GM12891 (cell line): ENCODE results near the gene CNPY1.

Experiments
- DNase-seq: peaks from one replicate; pipeline ENCODE4 v3.0.0; 2011; ENCODE audit warnings: low spot score; ENCODE audit not compliant: insufficient read length
- FAIRE-seq: peaks from 2 replicates; lab custom pipeline; 2011; peaks lifted over from hg19 to GRCh38; lab: Jason Lieb, UNC
- PAX5 ChIP-seq: IDR thresholded peaks from 2 replicates; pipeline ENCODE4 v1.6.1; 2011; ENCODE audit warnings: low read length, moderate library complexity, mild to moderate bottlenecking; ENCODE audit not compliant: insufficient read depth, severe bottlenecking
- POLR2A ChIP-seq: IDR thresholded peaks from 2 replicates; pipeline ENCODE4 v1.6.1; 2011; ENCODE audit warnings: low read depth, low read length, control low read depth
- POLR2AphosphoS5 ChIP-seq: IDR thresholded peaks from 2 replicates; pipeline ENCODE4 v1.6.1; 2011; ENCODE audit warnings: low read depth, low read length, control low read depth
- POU2F2 ChIP-seq: IDR thresholded peaks from 2 replicates; pipeline ENCODE4 v1.6.1; 2011; ENCODE audit warnings: low read depth, mild to moderate bottlenecking, control low read depth, low read length, moderate library complexity
- SPI1 ChIP-seq: IDR thresholded peaks from 2 replicates; pipeline ENCODE4 v1.6.1; 2011; ENCODE audit warnings: low read depth, low read length, control low read depth
- TAF1 ChIP-seq: IDR thresholded peaks from 2 replicates; pipeline ENCODE4 v1.6.1; 2011; ENCODE audit warnings: low read depth, low read length, control low read depth

The CNPY1 gene

GRCh38 chr7:155550916-155551315 lies 4.6 kb upstream of the CNPY1 start:
- no peak for TF ChIP-seq POLR2AphosphoS5
- TF ChIP-seq SPI1: no peak
- no peak for TF ChIP-seq TAF1
- TF ChIP-seq PAX5: no peak
- no peak for TF ChIP-seq POLR2A
- no peak for TF ChIP-seq POU2F2
- FAIRE-seq (no peak), DNase-seq (no peak)

GRCh38 chr7:155549226-155549625 lies 2.9 kb upstream of the CNPY1 start:
- DNase-seq: no peak
- no peak for FAIRE-seq
- TF ChIP-seq SPI1 (no peak), PAX5 (no peak), POLR2A (no peak), TAF1 (no peak), POLR2AphosphoS5 (no peak), POU2F2 (no peak)

- FAIRE-seq (peak; percentile 13), DNase-seq (no peak)
- no peak for TF ChIP-seq TAF1
- TF ChIP-seq PAX5: no peak
- TF ChIP-seq POLR2AphosphoS5: no peak
Observed at GRCh38 chr7:155547161-155547791, 917 bp upstream of the CNPY1 start.

- no peak for FAIRE-seq
- DNase-seq: no peak
- TF ChIP-seq SPI1 (no peak), PAX5 (no peak), POU2F2 (no peak), POLR2A (no peak), TAF1 (no peak), POLR2AphosphoS5 (no peak)
Observed at GRCh38 chr7:155545348-155545747, 1.0 kb downstream of the CNPY1 start.

GRCh38 chr7:155544485-155544884 lies 1.9 kb downstream of the CNPY1 start:
- TF ChIP-seq SPI1 (no peak), POLR2AphosphoS5 (no peak), TAF1 (no peak), PAX5 (no peak), POLR2A (no peak), POU2F2 (no peak)
- FAIRE-seq (no peak), DNase-seq (no peak)

GRCh38 chr7:155543926-155544325 lies 2.4 kb downstream of the CNPY1 start:
- no peak for DNase-seq
- TF ChIP-seq POLR2AphosphoS5 (no peak), PAX5 (no peak), POU2F2 (no peak), POLR2A (no peak), TAF1 (no peak), SPI1 (no peak)
- no peak for FAIRE-seq

- DNase-seq: no peak
- no peak for TF ChIP-seq PAX5
- no peak for TF ChIP-seq POLR2A
- TF ChIP-seq SPI1: no peak
- no peak for TF ChIP-seq POU2F2
- TF ChIP-seq POLR2AphosphoS5: no peak
- TF ChIP-seq TAF1: no peak
- no peak for FAIRE-seq
Observed at GRCh38 chr7:155543011-155543876, 3.1 kb downstream of the CNPY1 start.

- FAIRE-seq (no peak), DNase-seq (no peak)
- no peak for TF ChIP-seq TAF1
- TF ChIP-seq POLR2A: no peak
- TF ChIP-seq POLR2AphosphoS5: no peak
- no peak for TF ChIP-seq POU2F2
- no peak for TF ChIP-seq SPI1
- no peak for TF ChIP-seq PAX5
Observed at GRCh38 chr7:155541986-155542675, 4.2 kb downstream of the CNPY1 start.

- no peak for TF ChIP-seq TAF1
- TF ChIP-seq PAX5: no peak
- no peak for TF ChIP-seq POLR2AphosphoS5
- no peak for TF ChIP-seq SPI1
- TF ChIP-seq POLR2A: no peak
- no peak for TF ChIP-seq POU2F2
- FAIRE-seq (no peak), DNase-seq (no peak)
Observed at GRCh38 chr7:155540553-155540952, 5.8 kb downstream of the CNPY1 start.

GRCh38 chr7:155538293-155538692 lies 8.1 kb downstream of the CNPY1 start:
- TF ChIP-seq POLR2AphosphoS5 (no peak), PAX5 (no peak), POLR2A (no peak), SPI1 (no peak), TAF1 (no peak), POU2F2 (no peak)
- DNase-seq: no peak
- no peak for FAIRE-seq
